Mesenteric fat pad (tissue), 1 donor: ENCODE measurements around the gene NR2C2. TPM values are rescaled to one million over a fixed set of nuclear protein-coding genes. Genes with fewer than 3 reads are reported as not detected.

Source experiments
- DNase-seq: peaks from one replicate; pipeline ENCODE4 v3.0.0-alpha.2; 2020; ENCODE audit warnings: low spot score
- total RNA-seq: library from RNA; stranded (reverse); fragmentation: NEBNext Ultra II Directional; extraction: Animal tissue kit (Norgen Biotek cat#: 25700); gene quantifications from one replicate; pipeline ENCODE4 v1.2.1, GENCODE V29; 2021
- donor health status: DM: yes; HTN: yes; CAD: no.

Gene NR2C2
- total RNA-seq, 1 donor from 2014 or later, result 32.9 TPM

GRCh38 chr3:15017191-15017590, 69.8 kb downstream of the NR2C2 start:
- no peak for DNase-seq

- no peak for DNase-seq
Measured at GRCh38 chr3:15023249-15023648, 75.9 kb downstream of the NR2C2 start.

- no peak for DNase-seq
Measured at GRCh38 chr3:15023719-15024118, 76.3 kb downstream of the NR2C2 start.

GRCh38 chr3:15029625-15030024, 82.2 kb downstream of the NR2C2 start:
- no peak for DNase-seq

GRCh38 chr3:15032650-15033049, 85.3 kb downstream of the NR2C2 start:
- DNase-seq, result no peak

- DNase-seq, result no peak
Measured at GRCh38 chr3:15033103-15033502, 85.7 kb downstream of the NR2C2 start.

GRCh38 chr3:15038306-15038705, 90.9 kb downstream of the NR2C2 start:
- peak; percentile 37 for DNase-seq

- DNase-seq, result peak; percentile 22
Measured at GRCh38 chr3:15040844-15041243, 93.5 kb downstream of the NR2C2 start.

GRCh38 chr3:15041950-15042349, 94.6 kb downstream of the NR2C2 start:
- DNase-seq, result peak; percentile 9

- DNase-seq, result no peak
Measured at GRCh38 chr3:15042936-15043335, 95.6 kb downstream of the NR2C2 start.

- DNase-seq, result peak; percentile 53
Measured at GRCh38 chr3:15043408-15044171, 96.2 kb downstream of the NR2C2 start.

- no peak for DNase-seq
Measured at GRCh38 chr3:15044326-15044725, 96.9 kb downstream of the NR2C2 start.

- peak; percentile 16 for DNase-seq
Measured at GRCh38 chr3:15045667-15046066, 98.3 kb downstream of the NR2C2 start.

GRCh38 chr3:15049584-15049983, 102.2 kb downstream of the NR2C2 start:
- DNase-seq, result peak; percentile 18

- DNase-seq, result peak; percentile 33
Measured at GRCh38 chr3:15050405-15051092, 103.2 kb downstream of the NR2C2 start.

GRCh38 chr3:15051531-15051930, 104.1 kb downstream of the NR2C2 start:
- DNase-seq, result no peak

- no peak for DNase-seq
Measured at GRCh38 chr3:15052335-15053242, 105.2 kb downstream of the NR2C2 start.

- DNase-seq, result no peak
Measured at GRCh38 chr3:15053541-15053940, 106.2 kb downstream of the NR2C2 start.

GRCh38 chr3:15055019-15055557, 107.7 kb downstream of the NR2C2 start:
- DNase-seq, result peak; percentile 30

GRCh38 chr3:15056676-15057404, 109.5 kb downstream of the NR2C2 start:
- peak; percentile 60 for DNase-seq

GRCh38 chr3:15060029-15060428, 112.6 kb downstream of the NR2C2 start:
- DNase-seq, result no peak
